DMS 273 treated with DMSO at 0.1 percent for 48 hours (cell line): Measurements from ENCODE around the gene ATM.

Experiments used
- DNase-seq: peaks from one replicate; lab custom pipeline; 2025; lab: John Stamatoyannopoulos, UW

Gene ATM, protein sequence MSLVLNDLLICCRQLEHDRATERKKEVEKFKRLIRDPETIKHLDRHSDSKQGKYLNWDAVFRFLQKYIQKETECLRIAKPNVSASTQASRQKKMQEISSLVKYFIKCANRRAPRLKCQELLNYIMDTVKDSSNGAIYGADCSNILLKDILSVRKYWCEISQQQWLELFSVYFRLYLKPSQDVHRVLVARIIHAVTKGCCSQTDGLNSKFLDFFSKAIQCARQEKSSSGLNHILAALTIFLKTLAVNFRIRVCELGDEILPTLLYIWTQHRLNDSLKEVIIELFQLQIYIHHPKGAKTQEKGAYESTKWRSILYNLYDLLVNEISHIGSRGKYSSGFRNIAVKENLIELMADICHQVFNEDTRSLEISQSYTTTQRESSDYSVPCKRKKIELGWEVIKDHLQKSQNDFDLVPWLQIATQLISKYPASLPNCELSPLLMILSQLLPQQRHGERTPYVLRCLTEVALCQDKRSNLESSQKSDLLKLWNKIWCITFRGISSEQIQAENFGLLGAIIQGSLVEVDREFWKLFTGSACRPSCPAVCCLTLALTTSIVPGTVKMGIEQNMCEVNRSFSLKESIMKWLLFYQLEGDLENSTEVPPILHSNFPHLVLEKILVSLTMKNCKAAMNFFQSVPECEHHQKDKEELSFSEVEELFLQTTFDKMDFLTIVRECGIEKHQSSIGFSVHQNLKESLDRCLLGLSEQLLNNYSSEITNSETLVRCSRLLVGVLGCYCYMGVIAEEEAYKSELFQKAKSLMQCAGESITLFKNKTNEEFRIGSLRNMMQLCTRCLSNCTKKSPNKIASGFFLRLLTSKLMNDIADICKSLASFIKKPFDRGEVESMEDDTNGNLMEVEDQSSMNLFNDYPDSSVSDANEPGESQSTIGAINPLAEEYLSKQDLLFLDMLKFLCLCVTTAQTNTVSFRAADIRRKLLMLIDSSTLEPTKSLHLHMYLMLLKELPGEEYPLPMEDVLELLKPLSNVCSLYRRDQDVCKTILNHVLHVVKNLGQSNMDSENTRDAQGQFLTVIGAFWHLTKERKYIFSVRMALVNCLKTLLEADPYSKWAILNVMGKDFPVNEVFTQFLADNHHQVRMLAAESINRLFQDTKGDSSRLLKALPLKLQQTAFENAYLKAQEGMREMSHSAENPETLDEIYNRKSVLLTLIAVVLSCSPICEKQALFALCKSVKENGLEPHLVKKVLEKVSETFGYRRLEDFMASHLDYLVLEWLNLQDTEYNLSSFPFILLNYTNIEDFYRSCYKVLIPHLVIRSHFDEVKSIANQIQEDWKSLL (N-terminal part only)

GRCh38 chr11:108222574-108223347 is at the start of gene ATM, which contains the start of gene NPAT:
ATM (plus strand) TSS chr11:108223067; CDS start chr11:108227625, 4,558 bp downstream.
NPAT (minus strand) TSS chr11:108222638; CDS start chr11:108222536, 102 bp downstream.
- DNase-seq, result peak; percentile 90

- DNase-seq, result no peak
Measured at GRCh38 chr11:108177570-108177969, 45.3 kb upstream of the ATM start.

- DNase-seq, result no peak
Measured at GRCh38 chr11:108193725-108194124, 29.1 kb upstream of the ATM start.

- no peak for DNase-seq
Measured at GRCh38 chr11:108196901-108197300, 26.0 kb upstream of the ATM start.

DNA sequence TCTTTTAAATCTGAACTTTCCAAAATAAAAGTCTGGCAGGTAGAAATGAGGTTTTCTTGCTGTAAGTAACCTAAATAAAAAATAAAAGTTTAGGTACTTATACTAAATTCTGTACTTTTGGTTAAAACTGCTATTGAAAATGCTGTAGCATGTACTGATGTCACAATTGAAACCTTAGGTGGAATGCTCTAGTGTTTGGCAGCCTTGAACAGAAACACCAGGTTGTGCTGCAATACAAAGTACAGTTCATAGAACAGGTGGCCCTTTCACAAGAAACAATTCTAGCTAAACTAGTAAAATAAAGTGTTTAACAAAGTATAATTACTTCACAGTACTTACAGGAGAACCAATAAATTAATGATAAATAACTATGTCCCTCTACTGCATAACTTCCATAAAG is 25.5 kb upstream of the ATM start:
- DNase-seq, result no peak

DNA sequence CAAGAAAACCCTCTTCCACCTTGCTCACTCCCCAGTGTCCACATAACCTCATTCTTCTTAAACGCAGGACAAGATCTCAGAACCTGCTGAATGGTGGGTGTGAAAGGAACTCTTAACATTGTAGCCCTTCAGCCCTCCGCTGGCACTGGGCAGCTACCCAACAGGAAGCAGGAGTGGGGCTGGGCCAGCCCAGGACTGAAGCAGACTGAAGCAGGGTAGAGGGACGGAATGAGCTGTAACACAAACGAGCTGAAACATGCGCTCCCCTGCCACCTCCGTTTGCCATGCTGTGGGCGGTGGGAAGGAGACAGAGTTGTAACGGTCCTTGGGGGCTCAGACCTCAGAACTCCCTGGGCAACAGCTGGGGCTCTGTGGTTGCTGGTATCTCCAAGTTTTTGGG is 24.0 kb upstream of the ATM start:
- no peak for DNase-seq

- DNase-seq, result no peak
Measured at GRCh38 chr11:108199446-108200321, 23.2 kb upstream of the ATM start.

- no peak for DNase-seq
Measured at GRCh38 chr11:108203075-108203474, 19.8 kb upstream of the ATM start.

- DNase-seq, result no peak
Measured at GRCh38 chr11:108204376-108204775, 18.5 kb upstream of the ATM start.

- DNase-seq, result no peak
Measured at GRCh38 chr11:108204929-108205499, 17.9 kb upstream of the ATM start.

- DNase-seq, result no peak
Measured at GRCh38 chr11:108206171-108206570, 16.7 kb upstream of the ATM start.

DNA sequence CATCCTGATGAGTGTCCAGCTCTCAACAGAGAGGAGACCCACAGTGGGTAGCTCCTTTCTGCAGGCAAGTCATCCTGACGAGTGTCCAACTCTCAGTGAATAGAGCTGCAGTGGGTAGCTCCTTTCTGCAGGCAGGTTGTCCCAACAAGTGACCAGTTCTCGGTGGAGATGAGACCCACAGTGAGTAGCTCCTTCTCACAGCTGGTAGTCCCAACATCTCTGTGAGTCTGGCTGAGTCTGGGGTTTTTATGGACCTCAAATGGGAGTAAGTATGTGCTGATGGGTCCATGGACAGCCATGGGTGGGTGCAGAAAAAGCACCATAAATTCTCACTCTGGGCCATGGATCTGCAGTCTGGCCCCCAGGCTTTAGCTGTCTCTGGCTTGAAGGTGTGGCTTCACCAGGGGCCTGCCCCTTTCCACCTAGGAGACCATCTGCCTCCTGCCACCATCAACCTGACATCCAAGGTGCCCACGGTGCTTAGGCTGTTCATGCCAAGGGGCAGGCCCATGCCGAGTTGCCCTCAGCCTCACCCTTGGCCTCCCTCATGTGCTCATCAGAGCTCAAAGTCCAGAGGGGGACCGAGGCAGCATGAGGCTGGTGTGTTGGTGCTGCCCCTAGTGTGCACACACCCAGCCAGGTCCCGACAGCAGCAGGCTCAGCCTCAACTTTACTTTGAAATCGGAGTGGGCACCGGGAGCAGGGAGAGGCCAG is 15.7 kb upstream of the ATM start:
- DNase-seq, result no peak

GRCh38 chr11:108207683-108208060 is 15.2 kb upstream of the ATM start:
- no peak for DNase-seq

- no peak for DNase-seq
Measured at GRCh38 chr11:108210441-108210840, 12.4 kb upstream of the ATM start.

- DNase-seq, result no peak
Measured at GRCh38 chr11:108213784-108214183, 9.1 kb upstream of the ATM start.

- DNase-seq, result no peak
Measured at GRCh38 chr11:108216988-108217387, 5.9 kb upstream of the ATM start.

DNA sequence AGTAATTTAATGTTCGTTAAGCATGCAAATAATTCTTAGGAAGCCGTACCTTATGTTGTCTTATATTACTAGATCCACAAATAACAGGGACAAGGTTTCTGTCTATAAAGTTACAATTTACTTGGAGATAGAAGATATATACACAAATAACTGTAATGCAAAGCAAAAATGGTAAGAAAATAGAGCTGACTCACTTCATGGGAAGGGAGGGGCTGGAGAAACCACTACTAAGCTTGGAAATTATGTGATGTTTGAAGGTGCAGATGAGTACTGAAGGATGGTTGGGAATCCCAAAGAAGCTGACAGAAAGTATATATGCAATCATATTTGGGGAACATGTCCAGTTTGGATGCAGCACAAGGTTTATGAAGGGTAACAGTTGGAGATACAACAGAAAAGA is 4.4 kb upstream of the ATM start:
- DNase-seq, result no peak

DNA sequence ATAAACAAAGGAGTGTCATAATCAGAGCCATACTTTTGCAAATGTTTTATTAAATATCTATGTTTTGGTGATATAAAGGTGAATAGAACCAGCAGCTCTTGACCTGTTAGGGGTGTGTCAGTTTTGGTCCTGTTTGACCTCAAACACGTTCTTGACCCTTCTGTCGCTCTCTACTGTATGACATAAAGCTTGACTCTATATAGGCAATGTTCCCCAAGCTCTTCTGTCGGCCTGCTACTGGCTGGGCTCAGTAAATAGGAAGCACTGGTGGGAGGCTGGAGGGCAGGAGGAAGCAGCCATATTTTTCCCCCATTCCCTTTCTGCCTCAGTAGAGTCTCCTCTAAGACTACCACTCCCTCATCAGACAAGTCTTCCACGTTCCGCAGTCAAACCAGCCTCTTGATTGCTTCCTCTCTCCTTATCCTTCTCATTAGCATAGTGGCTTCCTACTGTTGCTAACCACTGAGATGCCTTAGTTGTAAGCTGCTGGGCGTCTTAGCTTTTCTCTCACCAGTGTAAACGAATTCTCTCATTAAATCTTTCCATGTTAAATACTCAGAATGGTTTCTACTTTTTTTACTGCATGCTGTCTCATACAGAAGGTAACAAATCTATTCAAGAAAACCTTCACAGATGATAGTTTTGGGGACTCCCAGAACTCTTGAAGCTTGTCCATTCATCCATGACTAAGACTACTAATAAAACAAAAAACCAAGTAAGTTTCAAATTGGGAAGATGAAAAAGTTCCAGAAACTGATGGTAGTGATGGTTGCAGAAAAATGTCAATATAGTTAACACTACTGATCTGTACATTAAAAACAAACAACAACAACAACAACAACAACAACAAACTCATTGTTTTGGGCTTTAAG is 3.7 kb upstream of the ATM start:
- DNase-seq, result no peak
